Stimulated activated CD8-positive, alpha-beta memory T cell treated with anti-CD3 and anti-CD28 coated beads, Interleukin-4, amount 100 ng/mL, for 48 hours (primary cell): Measurements from ENCODE around the gene NT5C1A.

Experiments used
- DNase-seq: peaks from one replicate; pipeline ENCODE4 v3.0.0-alpha.2; 2020

The NT5C1A gene

GRCh38 chr1:39657923-39658485 lies 13.9 kb downstream of the NT5C1A start:
- peak; percentile 80 for DNase-seq

- no peak for DNase-seq
These were observed 14.5 kb downstream of the NT5C1A start for GRCh38 chr1:39657402-39657801.

- no peak for DNase-seq
These were observed 15.5 kb downstream of the NT5C1A start for GRCh38 chr1:39656391-39656790.

- DNase-seq = no peak
These were observed 16.2 kb downstream of the NT5C1A start for GRCh38 chr1:39655578-39656268.

GRCh38 chr1:39654291-39654690 lies 17.6 kb downstream of the NT5C1A start:
- no peak for DNase-seq

GRCh38 chr1:39653546-39654031 lies 18.3 kb downstream of the NT5C1A start:
- peak; percentile 82 for DNase-seq

GRCh38 chr1:39652554-39652953 lies 19.4 kb downstream of the NT5C1A start:
- no peak for DNase-seq

- DNase-seq = no peak
These were observed 19.8 kb downstream of the NT5C1A start for GRCh38 chr1:39652105-39652504.

- DNase-seq = no peak
These were observed 21.5 kb downstream of the NT5C1A start for GRCh38 chr1:39650431-39650830.

GRCh38 chr1:39649636-39650185 lies 22.2 kb downstream of the NT5C1A start:
- DNase-seq = no peak

- DNase-seq = no peak
These were observed 23.4 kb downstream of the NT5C1A start for GRCh38 chr1:39648496-39648895.

GRCh38 chr1:39647247-39647646 lies 24.7 kb downstream of the NT5C1A start:
- DNase-seq = no peak

- no peak for DNase-seq
These were observed 25.4 kb downstream of the NT5C1A start for GRCh38 chr1:39646232-39647081.

- DNase-seq = no peak
These were observed 26.4 kb downstream of the NT5C1A start for GRCh38 chr1:39645411-39646043.

GRCh38 chr1:39643705-39644104 lies 28.2 kb downstream of the NT5C1A start:
- no peak for DNase-seq

- DNase-seq = no peak
These were observed 29.1 kb downstream of the NT5C1A start for GRCh38 chr1:39642796-39643195.

- no peak for DNase-seq
These were observed 31.0 kb downstream of the NT5C1A start for GRCh38 chr1:39640861-39641260.

- DNase-seq = peak; percentile 87
These were observed 32.4 kb downstream of the NT5C1A start, which contains the start of gene HEYL for GRCh38 chr1:39639305-39640130. Gene HEYL (minus strand): TSS chr1:39639643. CDS start chr1:39639625, 18 bp downstream.

- DNase-seq = no peak
These were observed 33.0 kb downstream of the NT5C1A start for GRCh38 chr1:39638965-39639304.

GRCh38 chr1:39637361-39637760 lies 34.5 kb downstream of the NT5C1A start:
- no peak for DNase-seq

- no peak for DNase-seq
These were observed 36.1 kb downstream of the NT5C1A start for GRCh38 chr1:39635871-39636210.

- no peak for DNase-seq
These were observed 36.6 kb downstream of the NT5C1A start for GRCh38 chr1:39635205-39635870.
